ENCODE results near the gene BNC2. TPM values are rescaled to one million over a fixed set of nuclear protein-coding genes. Genes with fewer than 3 reads are reported as not detected.
"Not testable (repeated sequence)": the region's sequence is repeated elsewhere in the genome, so short reads cannot be mapped to it uniquely, and the experiment has no call there.

BNC2 gene
- total RNA-seq, 1 donor from 2014 or later = 16.8 TPM

GRCh38 chr9:16509997-16510396 lies 360.5 kb downstream of the BNC2 start:
- no peak for DNase-seq (ENCODE audit: low read depth, low spot score)

- no peak for DNase-seq (ENCODE audit: low read depth, low spot score)
Measured at GRCh38 chr9:16505199-16505598, 365.3 kb downstream of the BNC2 start.

GRCh38 chr9:16501726-16502125 lies 368.7 kb downstream of the BNC2 start:
- DNase-seq (ENCODE audit: low read depth, low spot score) = no peak

- no peak for DNase-seq (ENCODE audit: low read depth, low spot score)
Measured at GRCh38 chr9:16501141-16501540, 369.3 kb downstream of the BNC2 start.

- no peak for DNase-seq (ENCODE audit: low read depth, low spot score)
Measured at GRCh38 chr9:16500386-16500785, 370.1 kb downstream of the BNC2 start.

- no peak for DNase-seq (ENCODE audit: low read depth, low spot score)
Measured at GRCh38 chr9:16499892-16500291, 370.6 kb downstream of the BNC2 start.

- DNase-seq (ENCODE audit: low read depth, low spot score) = no peak
Measured at GRCh38 chr9:16496908-16497307, 373.6 kb downstream of the BNC2 start.

GRCh38 chr9:16487915-16488314 lies 382.6 kb downstream of the BNC2 start:
- DNase-seq (ENCODE audit: low read depth, low spot score) = no peak

GRCh38 chr9:16485575-16486321 lies 384.7 kb downstream of the BNC2 start:
- no peak for DNase-seq (ENCODE audit: low read depth, low spot score)

- no peak for DNase-seq (ENCODE audit: low read depth, low spot score)
Measured at GRCh38 chr9:16485160-16485559, 385.3 kb downstream of the BNC2 start.

GRCh38 chr9:16484744-16485143 lies 385.7 kb downstream of the BNC2 start:
- no peak for DNase-seq (ENCODE audit: low read depth, low spot score)

GRCh38 chr9:16484180-16484579 lies 386.3 kb downstream of the BNC2 start:
- no peak for DNase-seq (ENCODE audit: low read depth, low spot score)

GRCh38 chr9:16482764-16483163 lies 387.7 kb downstream of the BNC2 start:
- DNase-seq (ENCODE audit: low read depth, low spot score) = no peak

GRCh38 chr9:16480584-16480983 lies 389.9 kb downstream of the BNC2 start:
- not testable (repeated sequence) for DNase-seq (ENCODE audit: low read depth, low spot score)

GRCh38 chr9:16475996-16476395 lies 394.5 kb downstream of the BNC2 start:
- DNase-seq (ENCODE audit: low read depth, low spot score) = no peak

GRCh38 chr9:16475257-16475656 lies 395.2 kb downstream of the BNC2 start:
- DNase-seq (ENCODE audit: low read depth, low spot score) = no peak

GRCh38 chr9:16469184-16469583 lies 401.3 kb downstream of the BNC2 start:
- DNase-seq (ENCODE audit: low read depth, low spot score) = no peak

GRCh38 chr9:16461851-16462250 lies 408.6 kb downstream of the BNC2 start:
- DNase-seq (ENCODE audit: low read depth, low spot score) = no peak

GRCh38 chr9:16461137-16461840 lies 409.2 kb downstream of the BNC2 start:
- no peak for DNase-seq (ENCODE audit: low read depth, low spot score)

GRCh38 chr9:16460696-16461095 lies 409.8 kb downstream of the BNC2 start:
- DNase-seq (ENCODE audit: low read depth, low spot score) = no peak

- DNase-seq (ENCODE audit: low read depth, low spot score) = no peak
Measured at GRCh38 chr9:16459421-16460148, 410.9 kb downstream of the BNC2 start.

- DNase-seq (ENCODE audit: low read depth, low spot score) = peak; percentile 17
Measured at GRCh38 chr9:16458696-16459420, 411.6 kb downstream of the BNC2 start.
